NCI-H748 (cell line): Measurements from ENCODE around the gene MAPK8.
A peak's percentile ranks its signal among the peaks of the same experiment; 100 is the strongest.

Experiments
- DNase-seq: peaks from one replicate; lab custom pipeline; 2025; ENCODE audit not compliant: unreplicated experiment; lab: John Stamatoyannopoulos, UW

MAPK8 gene

GRCh38 chr10:48291190-48291589 lies 15.3 kb upstream of the MAPK8 start:
- no peak for DNase-seq

DNA sequence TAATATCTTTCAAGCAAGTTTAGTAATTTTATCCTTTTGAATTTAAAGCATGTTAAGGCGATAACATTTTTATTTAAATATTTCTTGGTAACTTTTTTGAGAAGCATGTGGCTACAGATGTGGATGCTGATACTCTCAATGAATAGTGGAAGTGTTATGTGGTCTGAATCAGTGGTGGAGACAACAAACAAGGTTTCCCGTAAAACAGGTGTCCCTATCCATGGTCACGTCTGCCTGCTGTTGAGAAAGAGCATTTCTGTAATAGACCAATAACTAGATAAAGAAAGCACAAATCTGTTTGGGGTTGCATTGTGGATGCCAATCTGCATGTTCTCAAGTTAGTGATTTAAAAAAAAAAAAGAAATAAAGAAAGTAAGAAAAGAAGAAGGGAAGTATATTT lies 13.9 kb upstream of the MAPK8 start:
- DNase-seq: no peak

- DNase-seq: no peak
Observed at GRCh38 chr10:48294431-48294830, 12.0 kb upstream of the MAPK8 start.

GRCh38 chr10:48296576-48297098 lies 9.8 kb upstream of the MAPK8 start:
- no peak for DNase-seq

DNA sequence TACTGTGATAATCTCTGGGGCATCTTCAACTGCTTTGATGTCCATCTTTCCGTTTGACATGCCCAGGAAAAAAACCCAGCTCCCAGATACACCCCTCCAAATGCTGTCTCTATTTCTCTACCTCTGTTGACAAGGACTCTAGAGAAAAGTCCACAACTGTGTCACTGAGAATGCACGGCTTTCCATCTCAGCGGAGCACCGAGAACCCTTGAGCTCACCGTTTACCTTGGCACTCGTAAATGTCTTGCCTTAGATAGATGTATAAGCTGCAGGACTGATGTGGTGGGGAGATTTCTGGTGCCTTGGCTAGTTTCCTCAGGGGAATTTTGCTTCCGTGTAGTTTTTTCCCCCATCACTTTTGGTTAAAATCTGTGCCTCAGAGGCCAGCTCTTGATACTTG lies 7.4 kb upstream of the MAPK8 start:
- DNase-seq: no peak

GRCh38 chr10:48299692-48300091 lies 6.8 kb upstream of the MAPK8 start:
- no peak for DNase-seq

DNA sequence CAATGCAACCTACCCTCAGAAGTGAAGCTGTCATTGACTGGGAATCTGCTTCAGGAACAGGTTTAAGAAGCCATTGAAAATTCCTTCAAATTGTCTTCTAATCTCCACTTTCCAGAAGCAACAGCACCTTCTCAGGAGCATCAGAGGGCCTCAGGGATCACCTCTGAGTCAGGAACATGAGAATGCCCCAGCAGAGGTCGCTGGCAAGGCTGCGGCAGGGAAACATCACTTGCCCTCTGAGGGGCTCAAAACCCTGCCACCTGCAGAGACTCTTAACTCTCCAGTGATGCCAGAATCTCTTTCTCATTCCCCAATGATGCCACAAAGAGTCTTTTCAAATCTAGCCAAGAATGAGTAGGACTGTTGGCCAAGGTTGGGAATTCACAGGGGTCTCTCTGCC lies 5.9 kb upstream of the MAPK8 start:
- no peak for DNase-seq

DNA sequence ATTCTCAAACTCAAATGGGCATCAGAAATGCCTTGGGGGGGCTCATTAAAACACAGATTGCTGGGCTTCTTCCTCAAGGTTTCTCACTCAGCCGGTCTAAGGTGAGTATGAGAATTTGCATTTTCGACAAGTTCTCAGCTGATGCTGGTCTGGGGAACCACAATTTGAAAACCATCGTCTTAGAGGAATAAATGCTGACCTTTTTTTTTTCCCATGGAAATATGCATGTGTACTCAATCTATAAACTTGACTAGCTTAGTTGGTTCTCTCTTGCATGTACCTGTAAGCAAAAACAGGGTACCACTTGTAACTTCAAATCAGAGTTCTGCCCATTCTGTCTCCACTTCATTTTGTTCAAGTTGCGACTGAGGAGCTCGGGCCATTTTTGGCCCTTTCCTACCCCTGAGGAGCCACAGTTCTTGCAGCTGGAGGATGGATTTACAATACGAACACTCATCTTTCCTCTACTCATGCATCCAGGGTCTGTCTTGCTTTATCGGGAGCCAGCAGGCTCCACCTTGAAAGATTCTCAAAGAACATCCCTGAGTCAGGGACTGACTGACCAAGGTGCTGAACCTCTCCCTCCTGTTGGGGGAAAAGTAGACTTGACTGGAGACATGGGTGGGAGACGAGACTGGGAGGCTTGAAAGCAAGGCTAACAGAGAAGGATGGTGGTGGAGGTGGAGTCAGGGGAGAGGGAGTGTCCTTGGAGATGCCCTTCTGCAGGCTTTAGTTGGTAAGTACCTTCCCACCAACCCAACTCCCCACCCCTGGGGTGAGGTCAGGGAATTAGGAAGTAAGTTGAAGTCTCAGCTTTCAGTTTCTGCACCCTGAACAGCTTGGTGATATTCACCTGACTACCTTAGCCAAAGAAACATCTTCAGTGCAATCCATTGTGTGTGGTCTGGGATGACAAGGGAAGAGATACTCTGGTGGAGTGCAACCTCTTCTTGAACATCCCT lies 3.7 kb upstream of the MAPK8 start:
- no peak for DNase-seq

GRCh38 chr10:48305905-48306264 lies 592 bp upstream of the MAPK8 start:
- DNase-seq: no peak

GRCh38 chr10:48306870-48307710 lies 613 bp downstream of the MAPK8 start:
- peak; percentile 66 for DNase-seq

- peak; percentile 34 for DNase-seq
Observed at GRCh38 chr10:48307711-48308018, 1.2 kb downstream of the MAPK8 start.

DNA sequence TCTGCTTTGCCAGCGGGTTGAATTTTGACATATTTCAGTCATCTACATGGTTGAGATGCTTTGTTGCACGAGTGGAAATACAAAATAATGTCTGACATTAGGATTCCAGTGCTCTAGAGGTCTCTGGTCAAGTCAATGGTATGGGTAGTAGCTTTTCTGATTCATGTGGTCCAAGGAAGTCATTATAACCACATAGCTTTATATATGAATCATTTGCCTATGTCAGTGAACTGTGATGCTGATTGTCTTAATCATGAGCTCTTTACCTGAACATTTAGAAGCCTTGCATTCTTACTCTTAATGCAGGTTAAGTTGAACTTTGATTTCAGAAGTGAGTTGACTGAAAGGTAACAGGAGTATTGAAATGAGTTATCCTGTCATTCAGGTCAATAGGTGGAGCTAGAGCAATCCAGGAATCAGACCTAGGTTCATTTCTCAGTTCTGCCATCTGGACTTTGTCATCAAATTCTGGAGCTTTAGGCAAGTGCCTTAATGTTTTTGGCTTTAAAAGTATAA lies 3.3 kb downstream of the MAPK8 start:
- DNase-seq: no peak

GRCh38 chr10:48314107-48314506 lies 7.6 kb downstream of the MAPK8 start:
- DNase-seq: no peak

DNA sequence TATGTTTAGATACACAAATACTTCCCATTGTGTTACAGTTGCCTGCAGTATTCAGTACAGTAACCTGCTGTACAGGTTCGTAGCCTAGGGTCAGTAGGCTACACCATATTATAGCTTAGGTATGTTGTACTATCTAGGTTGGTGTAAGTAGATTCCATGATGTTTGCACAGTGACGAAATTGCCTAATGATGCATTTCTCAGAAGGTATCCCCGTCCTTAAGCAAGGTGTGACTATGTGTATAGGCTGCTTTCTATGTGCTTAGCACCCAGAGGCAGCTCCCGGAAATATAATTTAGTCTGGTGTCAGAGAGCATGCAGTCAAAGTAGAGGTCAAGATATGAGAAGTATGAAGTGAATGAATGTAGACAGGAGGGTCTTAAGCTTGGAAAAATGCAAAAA lies 9.8 kb downstream of the MAPK8 start:
- no peak for DNase-seq

GRCh38 chr10:48317321-48317990 lies 11.0 kb downstream of the MAPK8 start:
- DNase-seq: no peak

DNA sequence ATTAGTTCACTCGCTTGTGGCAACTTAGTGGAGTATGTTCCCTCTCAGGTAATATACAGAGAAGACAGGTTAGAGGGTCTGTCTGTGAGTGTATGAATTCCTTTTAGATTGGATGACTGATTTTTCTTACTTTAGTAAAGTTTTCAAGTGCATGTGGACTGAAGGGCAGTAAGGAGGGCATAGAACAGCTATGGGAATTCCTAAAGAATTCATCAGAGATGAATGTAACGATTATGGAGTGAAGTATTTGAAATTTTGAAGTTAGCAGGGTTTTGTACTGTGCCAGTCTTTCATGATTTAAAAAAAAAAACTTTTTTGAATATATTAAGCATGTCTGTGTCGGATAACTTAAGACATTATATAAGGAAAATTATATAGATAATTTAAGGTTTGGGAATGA lies 15.5 kb downstream of the MAPK8 start:
- no peak for DNase-seq

GRCh38 chr10:48324580-48324979 lies 18.1 kb downstream of the MAPK8 start:
- DNase-seq: no peak

GRCh38 chr10:48330269-48330668 lies 23.8 kb downstream of the MAPK8 start:
- no peak for DNase-seq

DNA sequence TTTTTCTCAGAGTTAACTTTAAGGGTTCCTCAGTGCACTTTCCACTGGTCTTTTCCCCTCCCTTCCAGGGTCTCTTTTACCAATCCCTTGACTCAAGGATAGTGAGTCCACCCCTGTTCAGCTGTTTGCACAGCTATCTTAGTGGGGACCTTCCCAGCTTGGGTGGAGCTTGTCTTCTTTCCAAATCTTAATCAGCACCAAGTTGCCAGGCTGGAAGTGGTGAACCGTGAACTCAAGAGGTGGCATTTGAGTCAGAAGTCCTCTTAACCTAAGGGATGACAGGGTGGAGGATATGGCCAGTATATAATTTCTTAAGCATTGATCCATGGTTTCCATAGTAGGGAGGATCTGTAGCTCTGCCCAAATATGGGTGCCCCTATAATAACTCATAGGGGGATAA lies 25.0 kb downstream of the MAPK8 start:
- DNase-seq: no peak

- DNase-seq: peak; percentile 72
Observed at GRCh38 chr10:48332166-48332870, 25.8 kb downstream of the MAPK8 start.

DNA sequence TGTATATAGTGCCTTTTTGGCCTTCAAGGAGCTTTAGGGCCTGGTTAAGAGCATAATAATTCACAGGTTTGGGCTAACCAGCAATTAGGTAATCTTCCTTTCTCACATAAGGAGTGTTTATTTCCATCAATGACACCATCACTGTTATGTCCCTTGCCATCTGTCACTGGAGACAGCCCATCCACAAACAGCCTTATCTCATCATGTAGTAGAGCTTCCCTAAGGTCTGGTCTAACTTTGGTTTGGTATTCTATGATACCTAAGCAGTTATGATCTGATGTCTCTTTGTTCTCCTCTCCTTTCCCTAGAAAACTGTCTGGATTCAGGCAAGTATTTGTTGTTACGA lies 26.4 kb downstream of the MAPK8 start:
- no peak for DNase-seq
